Panc1 (cell line): ENCODE data around the gene EME1. TPM values are rescaled to one million over a fixed set of nuclear protein-coding genes. Genes with fewer than 3 reads are reported as not detected.
A peak's percentile ranks its signal among the peaks of the same experiment; 100 is the strongest.

Source experiments
- ATAC-seq: fragments of 200-7000 bp; cut with Tn5 transposase; 2 replicates; pipeline ENCODE4 v1.9.1; 2020; ENCODE audit warnings: mild to moderate bottlenecking, moderate library complexity
- BruUV-seq: library from RNA; stranded (reverse); fragments of 400-500 nt; replicated peaks from 2 replicates; lab custom pipeline; 2021; lab: Mats Ljungman, UMichigan
- CTCF ChIA-PET: fragments of 300-600 bp; sonication (Branson Sonifier 250); formaldehyde crosslinking; loops from one replicate; lab custom pipeline; 2022; ENCODE audit warnings: antibody characterized with exemption; lab: Charles Lee
- POLR2A ChIA-PET: fragments of 300-600 bp; sonication (Branson Sonifier 250); formaldehyde crosslinking; loops from one replicate; lab custom pipeline; 2022; ENCODE audit warnings: antibody characterized with exemption; lab: Charles Lee
- DNase-seq: peaks from one replicate; pipeline ENCODE4 v3.0.0-alpha.2; 2010; ENCODE audit warnings: low read depth, low spot score
- H3K27ac ChIP-seq: 2 replicates; pipeline ENCODE4 v1.5.1; 2011; ENCODE audit warnings: mild to moderate bottlenecking, low read length, inconsistent platforms
- H3K27me3 ChIP-seq: fragments of 200-500 bp; sonication (Bioruptor generic); 2 replicates; pipeline ENCODE4 v1.6.0; 2014; ENCODE audit warnings: low read length, inconsistent platforms; ENCODE audit not compliant: control insufficient read depth, insufficient read depth
- H3K36me3 ChIP-seq: fragments of 200-500 bp; sonication (Bioruptor generic); 2 replicates; pipeline ENCODE4 v1.5.1; 2014; ENCODE audit warnings: inconsistent platforms, mild to moderate bottlenecking, low read length, moderate library complexity; ENCODE audit not compliant: control insufficient read depth, insufficient read depth
- H3K4me1 ChIP-seq: 2 replicates; pipeline ENCODE4 v1.5.1; 2011; ENCODE audit warnings: inconsistent platforms, mild to moderate bottlenecking, low read length, moderate library complexity; ENCODE audit not compliant: control insufficient read depth, insufficient read depth
- H3K4me3 ChIP-seq, 2 experiments: 2 replicates each; pipeline ENCODE4 v1.5.1; 2011 to 2012; ENCODE audit warnings: low read depth in 2 of 2, low read length in 2 of 2, mild to moderate bottlenecking in 2 of 2, inconsistent platforms in 1 of 2, moderate library complexity in 1 of 2
- H3K9me3 ChIP-seq: fragments of 200-500 bp; sonication (Bioruptor generic); 2 replicates; pipeline ENCODE4 v1.5.1; 2014; ENCODE audit warnings: low read depth, mild to moderate bottlenecking, inconsistent platforms, low read length, moderate library complexity; ENCODE audit not compliant: control insufficient read depth, insufficient read depth
- POLR2AphosphoS5 ChIP-seq: IDR thresholded peaks from 2 replicates; pipeline ENCODE4 v1.6.1; 2012; ENCODE audit warnings: mild to moderate bottlenecking, low read depth, low read length, moderate library complexity
- REST ChIP-seq, 2 experiments: IDR thresholded peaks; 2 replicates each; pipeline ENCODE4 v1.6.1; 2011 to 2012; ENCODE audit warnings: low read depth in 2 of 2, control low read depth in 1 of 2, low read length in 1 of 2, mild to moderate bottlenecking in 1 of 2, moderate library complexity in 1 of 2; ENCODE audit not compliant: insufficient read depth in 1 of 2
- SIN3A ChIP-seq: IDR thresholded peaks from 2 replicates; pipeline ENCODE4 v1.6.1; 2012; ENCODE audit warnings: low read depth, mild to moderate bottlenecking, low read length, moderate library complexity, borderline replicate concordance; ENCODE audit not compliant: insufficient read depth
- in situ Hi-C: cut with HindIII; loops from 2 replicates; pipeline ENCODE4 v1.10.0; 2016; ENCODE audit warnings: low sequenced_read_pairs, low pct_unique_long_range_greater_than_20kb
- intact Hi-C: fragments of 100-400 bp; cut with micrococcal nuclease; formaldehyde crosslinking; loops from one replicate; pipeline ENCODE4 v1.10.0; 2022; ENCODE audit not compliant: unreplicated experiment
- total RNA-seq: library from RNA; stranded (reverse); gene quantifications from one replicate; pipeline ENCODE4 v1.2.1, GENCODE V29; 2021; ENCODE audit not compliant: unreplicated experiment
- TF ChIP-seq, protein P1 (sequence below): fragments of 450-650 bp; IDR thresholded peaks from 2 replicates; pipeline ENCODE4 v1.5.1; 2017; ENCODE audit warnings: mild to moderate bottlenecking

The EME1 gene
- total RNA-seq, 1 experiment from 2014 or later: 15.3 TPM

- H3K36me3 ChIP-seq: peaks cover 21% of the 10 kb centered on the region
- CTCF ChIA-PET: interaction anchor here (1.5 kb wide), 1 partner anchor 17 kb away, joined by 3 read pairs; the partner anchor contains the start of gene LRRC59
- POLR2A ChIA-PET: no interaction called here
These were observed 7.6 kb downstream of the EME1 start for GRCh38 chr17:50380369-50381259.

GRCh38 chr17:50381260-50381815 lies 8.3 kb downstream of the EME1 start:
- DNase-seq: no peak
- ChIA-PET POLR2A (interaction anchor here (0.5 to 0.9 kb wide), 2 partner anchors 10 to 19 kb away, joined by 3 to 4 read pairs; no protein-coding TSS in a partner anchor), CTCF (interaction anchor here (0.7 to 1.5 kb wide), 2 partner anchors 16 to 181 kb away, joined by 3 to 4 read pairs; partner anchors contain the start of gene LRRC59)
- TF ChIP-seq SIN3A (no peak), REST (IDR thresholded peaks at IDR 0.05; ENCODE audit: insufficient read depth in 1 of 2, low read depth in 2 of 2, low read length in 1 of 2) (no peak), POLR2AphosphoS5 (0 out of 2 replicates have a peak, but pooled peaks have one; percentile 13)
- TF ChIP-seq, protein P1, sequence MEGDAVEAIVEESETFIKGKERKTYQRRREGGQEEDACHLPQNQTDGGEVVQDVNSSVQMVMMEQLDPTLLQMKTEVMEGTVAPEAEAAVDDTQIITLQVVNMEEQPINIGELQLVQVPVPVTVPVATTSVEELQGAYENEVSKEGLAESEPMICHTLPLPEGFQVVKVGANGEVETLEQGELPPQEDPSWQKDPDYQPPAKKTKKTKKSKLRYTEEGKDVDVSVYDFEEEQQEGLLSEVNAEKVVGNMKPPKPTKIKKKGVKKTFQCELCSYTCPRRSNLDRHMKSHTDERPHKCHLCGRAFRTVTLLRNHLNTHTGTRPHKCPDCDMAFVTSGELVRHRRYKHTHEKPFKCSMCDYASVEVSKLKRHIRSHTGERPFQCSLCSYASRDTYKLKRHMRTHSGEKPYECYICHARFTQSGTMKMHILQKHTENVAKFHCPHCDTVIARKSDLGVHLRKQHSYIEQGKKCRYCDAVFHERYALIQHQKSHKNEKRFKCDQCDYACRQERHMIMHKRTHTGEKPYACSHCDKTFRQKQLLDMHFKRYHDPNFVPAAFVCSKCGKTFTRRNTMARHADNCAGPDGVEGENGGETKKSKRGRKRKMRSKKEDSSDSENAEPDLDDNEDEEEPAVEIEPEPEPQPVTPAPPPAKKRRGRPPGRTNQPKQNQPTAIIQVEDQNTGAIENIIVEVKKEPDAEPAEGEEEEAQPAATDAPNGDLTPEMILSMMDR: no peak
- no peak for ATAC-seq
- Histone ChIP-seq H3K36me3 (peaks cover 24% of the 10 kb centered on the region), H3K27me3 (no peaks in the 10 kb centered on the region), H3K27ac (no peak overlapping the region), H3K9me3 (no peaks in the 10 kb centered on the region), H3K4me1 (no peaks in the 10 kb centered on the region), H3K4me3 (no peak overlapping the region)
- in situ Hi-C loops (no loop called here), intact Hi-C loops (no loop called here)
- TSS peak; percentile 77 for BruUV-seq

More at GRCh38 chr17:50380369-50381259, 7.6 kb downstream of the EME1 start:
- Histone ChIP-seq H3K27ac (no peak overlapping the region), H3K4me3 (no peak overlapping the region), H3K9me3 (no peaks in the 10 kb centered on the region), H3K4me1 (no peaks in the 10 kb centered on the region), H3K27me3 (no peaks in the 10 kb centered on the region)
- DNase-seq (no peak), ATAC-seq (peak; percentile 44)
- intact Hi-C loops (no loop called here), in situ Hi-C loops (no loop called here)
- BruUV-seq: no TSS peak
- TF ChIP-seq POLR2AphosphoS5: no peak; the same call in none of the 2 replicates
